Liver (tissue), 3 donors: ENCODE results near the gene AGBL4.

Experiments used
- CTCF ChIP-seq: fragments of 150-350 bp; IDR thresholded peaks from 2 replicates; pipeline ENCODE4 v1.5.1; 2017; ENCODE audit warnings: improper control_type of control experiment, low read depth, low read length; ENCODE audit not compliant: missing input control
- GABPA ChIP-seq, 2 donors: IDR thresholded peaks in 1 of 2; conservative IDR thresholded peaks in 1 of 2; 2 replicates each; pipeline ENCODE4 v1.6.1; 2016; ENCODE audit warnings: antibody characterized with exemption in 2 of 2, mild to moderate bottlenecking in 1 of 2, moderate library complexity in 1 of 2
- MAX ChIP-seq: IDR thresholded peaks from 2 replicates; pipeline ENCODE4 v1.6.1; 2016; ENCODE audit warnings: antibody characterized with exemption
- RAD21 ChIP-seq, 2 donors: IDR thresholded peaks; 2 replicates each; pipeline ENCODE4 v1.6.1; 2016; ENCODE audit warnings: antibody characterized with exemption in 2 of 2, mild to moderate bottlenecking in 2 of 2
- RXRA ChIP-seq, 2 donors: IDR thresholded peaks; 2 replicates each; pipeline ENCODE4 v1.6.1; 2017 to 2018; ENCODE audit warnings: antibody characterized with exemption in 2 of 2, mild to moderate bottlenecking in 1 of 2
- SP1 ChIP-seq: IDR thresholded peaks from 2 replicates; pipeline ENCODE4 v1.6.1; 2018; ENCODE audit warnings: antibody characterized with exemption, mild to moderate bottlenecking
- TAF1 ChIP-seq: conservative IDR thresholded peaks from 2 replicates; pipeline ENCODE4 v1.6.1; 2016; ENCODE audit warnings: antibody characterized with exemption, mild to moderate bottlenecking
- YY1 ChIP-seq: IDR thresholded peaks from 2 replicates; pipeline ENCODE4 v1.6.1; 2016; ENCODE audit warnings: antibody characterized with exemption, mild to moderate bottlenecking
- donor health status: healthy.
- donor health status: healthy.

- TF ChIP-seq CTCF (no peak), RXRA (IDR thresholded peaks at IDR 0.05) (no peak), YY1 (no peak), TAF1 (no peak), RAD21 (IDR thresholded peaks at IDR 0.05) (no peak), GABPA (IDR thresholded peaks at IDR 0.05 in 1 of 2, conservative IDR thresholded peaks at IDR 0.05 in 1 of 2) (no peak), MAX (no peak), SP1 (no peak)
Measured at GRCh38 chr1:48588061-48588460, 1435.7 kb downstream of the AGBL4 start.
